ENCODE measurements around the gene AFAP1L2. TPM values are rescaled to one million over a fixed set of nuclear protein-coding genes. Genes with fewer than 3 reads are reported as not detected.

Gene AFAP1L2
- total and polyA plus RNA-seq, 4 experiments from 2014 or later, result 0.50 to 4.3 (median 2.3) TPM

DNA sequence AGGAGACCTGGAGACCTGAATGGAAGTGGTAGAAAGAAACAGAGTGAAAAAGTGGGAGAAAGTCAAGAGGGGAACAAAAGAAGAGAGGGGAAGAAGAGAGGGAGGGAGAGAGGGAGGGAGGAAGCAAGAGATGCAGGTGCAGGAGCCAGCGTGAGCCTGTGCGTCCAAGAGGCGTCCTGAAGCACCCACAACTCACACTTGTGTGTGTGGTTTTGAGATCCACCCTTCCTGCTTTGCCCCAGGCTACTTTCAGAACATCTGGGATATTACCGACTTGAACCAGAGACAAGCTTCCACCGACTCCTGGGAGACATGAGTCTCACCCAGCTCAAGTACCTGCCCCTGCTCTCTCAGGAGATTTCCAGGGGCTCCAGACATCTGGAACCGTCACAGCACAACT, 9.8 kb downstream of the AFAP1L2 start:
- Histone ChIP-seq H3K36me3 (ENCODE audit: insufficient read depth, low read length) (no peaks in the 10 kb centered on the region), H3K4me1 (ENCODE audit: insufficient read depth, low read length) (no peaks in the 10 kb centered on the region), H3K9me3 (ENCODE audit: control insufficient read depth in 1 of 2, low read length in 2 of 2) (no peaks in the 10 kb centered on the region), H3K27ac (ENCODE audit: low read depth, low read length) (no peak overlapping the region), H3K27me3 (ENCODE audit: insufficient read depth, low read length) (no peaks in the 10 kb centered on the region), H3K4me3 (ENCODE audit: low read length in 2 of 2) (no peak overlapping the region)
- Mint-ChIP-seq H3K4me1 (no peaks in the 10 kb centered on the region), H3K9me3 (no peaks in the 10 kb centered on the region), H3K27me3 (peaks cover 40 to 44% of the 10 kb centered on the region in 2 donors), H3K4me3 (no peak overlapping the region), H3K27ac (no peak overlapping the region), H3K36me3 (no peaks in the 10 kb centered on the region)
- intact Hi-C loops (cut with micrococcal nuclease), result no loop called here
- ChIA-PET CTCF (ENCODE audit: partially characterized antibody) (interaction anchor here (1.1 kb wide), 1 partner anchor 90 kb away, joined by 3 read pairs; no protein-coding TSS in a partner anchor), POLR2A (ENCODE audit: partially characterized antibody) (no interaction called here)
- DNase-seq, result no peak

DNA sequence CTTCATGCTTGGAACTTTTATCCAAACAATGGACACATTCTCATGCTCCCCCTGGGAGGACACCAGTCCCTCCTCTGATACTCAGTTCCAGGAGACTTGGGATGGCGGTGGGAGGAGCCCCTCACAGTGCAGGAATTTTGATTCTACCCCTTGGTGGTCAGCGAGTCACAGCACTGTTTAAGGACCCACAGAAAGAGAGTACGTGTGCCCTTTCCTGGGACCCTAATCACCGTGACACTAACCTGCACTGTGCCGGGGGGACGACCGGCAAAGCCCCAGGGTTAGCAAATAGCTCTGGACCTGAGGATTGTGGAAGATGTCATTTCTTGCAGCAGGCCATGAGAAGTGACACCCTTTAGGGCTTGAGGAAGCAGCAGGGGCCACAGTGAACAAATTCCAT, 10.4 kb downstream of the AFAP1L2 start:
- H3K9me3 Mint-ChIP-seq, result no peaks in the 10 kb centered on the region
- H3K27ac Mint-ChIP-seq, result no peak overlapping the region
- no peaks in the 10 kb centered on the region for H3K4me1 Mint-ChIP-seq
- Histone ChIP-seq H3K27me3 (ENCODE audit: insufficient read depth, low read length) (no peaks in the 10 kb centered on the region), H3K36me3 (ENCODE audit: insufficient read depth, low read length) (no peaks in the 10 kb centered on the region), H3K4me3 (ENCODE audit: low read length in 2 of 2) (no peak overlapping the region), H3K9me3 (ENCODE audit: control insufficient read depth in 1 of 2, low read length in 2 of 2) (no peaks in the 10 kb centered on the region), H3K27ac (ENCODE audit: low read depth, low read length) (no peak overlapping the region), H3K4me1 (ENCODE audit: insufficient read depth, low read length) (no peaks in the 10 kb centered on the region)
- CTCF ChIA-PET (ENCODE audit: partially characterized antibody), result no interaction called here
- H3K27me3 Mint-ChIP-seq, result peaks cover 38 to 41% of the 10 kb centered on the region in 2 donors
- no peak overlapping the region for H3K4me3 Mint-ChIP-seq
- POLR2A ChIA-PET (ENCODE audit: partially characterized antibody), result no interaction called here
- H3K36me3 Mint-ChIP-seq, result no peaks in the 10 kb centered on the region
- intact Hi-C loops (cut with micrococcal nuclease), result no loop called here
- DNase-seq, result no peak

DNA sequence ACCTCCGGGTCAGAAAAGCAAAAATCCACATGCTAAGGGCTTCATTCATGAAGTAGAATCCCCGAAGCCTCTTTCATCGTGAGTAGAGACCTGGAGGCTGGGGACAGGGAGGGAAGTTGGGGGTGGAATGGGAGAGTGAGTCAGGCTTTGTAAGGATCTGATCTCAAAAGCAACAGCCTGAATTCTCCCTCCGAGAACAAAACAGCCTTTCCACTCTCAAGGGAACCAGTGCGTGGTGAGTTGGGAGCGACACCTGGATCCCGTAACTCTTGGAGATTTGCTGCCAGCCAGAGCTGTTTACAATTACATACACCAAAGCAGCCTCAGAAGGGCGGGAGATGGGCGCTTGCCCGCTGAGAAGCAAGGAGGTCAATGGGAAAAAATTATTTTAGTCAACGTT, 10.8 kb downstream of the AFAP1L2 start:
- no peak overlapping the region for H3K27ac Mint-ChIP-seq
- peaks cover 36 to 42% of the 10 kb centered on the region in 2 donors for H3K27me3 Mint-ChIP-seq
- Histone ChIP-seq H3K4me1 (ENCODE audit: insufficient read depth, low read length) (no peaks in the 10 kb centered on the region), H3K4me3 (ENCODE audit: low read length in 2 of 2) (no peak overlapping the region), H3K27ac (ENCODE audit: low read depth, low read length) (no peak overlapping the region), H3K27me3 (ENCODE audit: insufficient read depth, low read length) (no peaks in the 10 kb centered on the region), H3K9me3 (ENCODE audit: control insufficient read depth in 1 of 2, low read length in 2 of 2) (no peaks in the 10 kb centered on the region), H3K36me3 (ENCODE audit: insufficient read depth, low read length) (no peaks in the 10 kb centered on the region)
- ChIA-PET CTCF (ENCODE audit: partially characterized antibody) (no interaction called here), POLR2A (ENCODE audit: partially characterized antibody) (no interaction called here)
- no peak for DNase-seq
- H3K36me3 Mint-ChIP-seq, result no peaks in the 10 kb centered on the region
- H3K4me1 Mint-ChIP-seq, result no peaks in the 10 kb centered on the region
- H3K4me3 Mint-ChIP-seq, result no peak overlapping the region
- intact Hi-C loops (cut with micrococcal nuclease), result no loop called here
- no peaks in the 10 kb centered on the region for H3K9me3 Mint-ChIP-seq

DNA sequence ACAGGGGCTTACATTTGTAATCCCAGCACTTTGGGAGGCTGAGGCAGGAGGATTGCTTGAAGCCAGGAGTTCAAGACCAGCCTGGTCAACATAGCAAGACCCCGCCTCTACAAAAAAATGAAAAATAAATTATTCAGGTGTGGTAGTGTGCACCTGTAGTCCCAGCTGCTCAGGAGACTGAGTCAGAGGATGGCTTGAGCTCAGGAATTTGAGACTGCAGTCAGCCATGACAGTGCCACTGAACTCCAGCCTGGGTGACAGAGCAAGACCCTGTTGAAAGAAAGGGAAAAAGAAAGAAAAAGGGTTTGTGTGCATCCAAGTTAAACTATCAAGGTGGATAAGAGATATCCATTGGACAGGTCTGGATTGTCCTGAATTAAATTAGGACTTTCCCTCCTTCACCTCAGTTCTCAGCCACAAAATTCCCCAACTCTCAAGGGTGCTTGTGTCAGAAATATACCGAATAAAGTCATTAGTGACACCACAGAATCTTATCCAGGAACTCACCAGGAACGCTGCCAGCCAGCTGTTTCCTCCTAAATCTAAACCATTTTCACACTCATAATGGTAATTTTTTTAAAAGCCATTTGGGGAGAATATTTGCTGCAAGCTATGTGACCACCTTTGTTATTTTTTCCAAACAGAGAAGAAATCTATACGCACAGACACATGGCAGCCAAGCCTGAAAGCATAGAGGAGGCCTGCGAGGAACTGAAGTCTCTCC, 12.0 kb downstream of the AFAP1L2 start:
- ChIA-PET CTCF (ENCODE audit: partially characterized antibody) (interaction anchor here (0.8 kb wide), 1 partner anchor 89 kb away, joined by 3 read pairs; no protein-coding TSS in a partner anchor), POLR2A (ENCODE audit: partially characterized antibody) (no interaction called here)
- Histone ChIP-seq H3K4me3 (ENCODE audit: low read length in 2 of 2) (no peak overlapping the region), H3K36me3 (ENCODE audit: insufficient read depth, low read length) (no peaks in the 10 kb centered on the region), H3K27ac (ENCODE audit: low read depth, low read length) (no peak overlapping the region), H3K4me1 (ENCODE audit: insufficient read depth, low read length) (no peaks in the 10 kb centered on the region), H3K9me3 (ENCODE audit: control insufficient read depth in 1 of 2, low read length in 2 of 2) (no peaks in the 10 kb centered on the region), H3K27me3 (ENCODE audit: insufficient read depth, low read length) (no peaks in the 10 kb centered on the region)
- Mint-ChIP-seq H3K27ac (no peak overlapping the region), H3K36me3 (no peaks in the 10 kb centered on the region), H3K9me3 (no peaks in the 10 kb centered on the region), H3K27me3 (peaks cover 31 to 35% of the 10 kb centered on the region in 2 donors), H3K4me1 (peaks cover 0 to 2% (median 0%) of the 10 kb centered on the region in 4 donors), H3K4me3 (no peak overlapping the region)
- intact Hi-C loops (cut with micrococcal nuclease), result no loop called here
- DNase-seq, result no peak

DNA sequence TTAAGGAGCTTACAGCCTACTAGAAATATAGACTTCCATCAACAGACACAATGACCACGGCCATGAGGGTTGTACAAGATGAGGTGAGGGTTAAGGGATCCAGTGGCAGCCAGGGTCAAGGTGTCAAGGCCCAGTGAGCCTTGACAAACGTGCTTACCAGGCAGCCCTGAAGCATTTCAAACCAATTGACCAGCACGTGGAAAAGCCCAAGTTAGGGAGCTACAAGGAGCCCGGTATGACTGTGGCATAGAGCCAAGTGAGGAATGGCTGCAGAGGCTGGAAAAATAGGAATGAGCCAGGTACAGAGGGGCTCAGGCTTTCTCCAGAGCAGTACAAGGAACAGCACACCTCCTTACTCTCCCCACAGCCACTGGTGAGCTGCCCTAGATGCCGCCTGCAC, 12.7 kb downstream of the AFAP1L2 start:
- intact Hi-C loops (cut with micrococcal nuclease), result no loop called here
- Mint-ChIP-seq H3K27ac (no peak overlapping the region), H3K27me3 (peaks cover 25 to 29% of the 10 kb centered on the region in 2 donors), H3K36me3 (no peaks in the 10 kb centered on the region), H3K9me3 (no peaks in the 10 kb centered on the region), H3K4me3 (no peak overlapping the region), H3K4me1 (peaks cover 0 to 2% (median 0%) of the 10 kb centered on the region in 4 donors)
- Histone ChIP-seq H3K4me1 (ENCODE audit: insufficient read depth, low read length) (no peaks in the 10 kb centered on the region), H3K27ac (ENCODE audit: low read depth, low read length) (no peak overlapping the region), H3K4me3 (ENCODE audit: low read length in 2 of 2) (no peak overlapping the region), H3K9me3 (ENCODE audit: control insufficient read depth in 1 of 2, low read length in 2 of 2) (no peaks in the 10 kb centered on the region), H3K27me3 (ENCODE audit: insufficient read depth, low read length) (no peaks in the 10 kb centered on the region), H3K36me3 (ENCODE audit: insufficient read depth, low read length) (no peaks in the 10 kb centered on the region)
- CTCF ChIA-PET (ENCODE audit: partially characterized antibody), result interaction anchor here (0.8 kb wide), 1 partner anchor 88 kb away, joined by 3 read pairs; no protein-coding TSS in a partner anchor
- POLR2A ChIA-PET (ENCODE audit: partially characterized antibody), result no interaction called here
- DNase-seq, result no peak

DNA sequence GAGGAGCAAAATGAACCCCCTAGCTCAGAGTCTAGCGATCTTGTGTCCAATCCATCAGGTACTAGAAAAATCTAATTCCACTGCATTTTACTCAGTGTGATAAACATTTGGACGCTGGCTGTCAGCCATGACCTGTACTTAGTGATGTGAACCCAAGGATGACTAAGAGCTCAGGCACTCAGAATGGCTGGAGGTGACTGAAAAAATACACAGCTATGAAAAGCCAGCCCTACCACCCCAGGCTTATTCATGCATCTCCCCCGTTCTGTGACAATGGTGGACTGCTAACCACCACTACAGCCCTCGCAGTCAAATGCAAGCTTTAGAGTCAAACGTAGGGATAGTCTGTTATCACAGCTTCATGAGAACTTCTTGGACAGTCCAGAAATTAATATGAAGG, 14.9 kb downstream of the AFAP1L2 start:
- Mint-ChIP-seq H3K27me3 (peaks cover 20 to 26% of the 10 kb centered on the region in 2 donors), H3K9me3 (no peaks in the 10 kb centered on the region), H3K4me1 (peaks cover 0 to 2% (median 0%) of the 10 kb centered on the region in 4 donors), H3K36me3 (no peaks in the 10 kb centered on the region), H3K4me3 (no peak overlapping the region), H3K27ac (no peak overlapping the region)
- intact Hi-C loops (cut with micrococcal nuclease), result no loop called here
- Histone ChIP-seq H3K9me3 (ENCODE audit: control insufficient read depth in 1 of 2, low read length in 2 of 2) (no peaks in the 10 kb centered on the region), H3K4me1 (ENCODE audit: insufficient read depth, low read length) (no peaks in the 10 kb centered on the region), H3K27ac (ENCODE audit: low read depth, low read length) (no peak overlapping the region), H3K36me3 (ENCODE audit: insufficient read depth, low read length) (no peaks in the 10 kb centered on the region), H3K27me3 (ENCODE audit: insufficient read depth, low read length) (no peaks in the 10 kb centered on the region), H3K4me3 (ENCODE audit: low read length in 2 of 2) (no peak overlapping the region)
- ChIA-PET POLR2A (ENCODE audit: partially characterized antibody) (no interaction called here), CTCF (ENCODE audit: partially characterized antibody) (interaction anchor here (0.7 kb wide), 1 partner anchor 827 kb away, joined by 3 read pairs; no protein-coding TSS in a partner anchor)
- no peak for DNase-seq

DNA sequence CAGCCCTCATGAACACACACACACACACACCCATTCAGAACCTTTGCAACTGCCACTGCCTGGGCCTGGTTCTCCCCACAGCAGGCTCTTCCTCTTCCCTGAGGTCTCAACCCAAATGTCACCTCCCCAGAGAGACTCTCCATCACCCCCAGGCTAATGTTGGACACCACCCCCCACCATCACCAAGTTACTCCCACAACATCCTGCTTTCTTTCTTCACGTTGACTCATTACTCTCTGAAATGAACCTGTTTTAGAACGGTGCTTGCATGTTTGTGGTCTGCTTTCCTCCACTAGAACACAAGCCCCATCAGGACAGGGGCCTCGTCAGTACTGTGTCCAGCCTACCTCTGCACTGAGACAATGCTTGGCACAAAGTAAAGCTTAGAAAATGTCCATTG, 16.0 kb downstream of the AFAP1L2 start:
- H3K36me3 Mint-ChIP-seq, result no peaks in the 10 kb centered on the region
- Histone ChIP-seq H3K27me3 (ENCODE audit: insufficient read depth, low read length) (no peaks in the 10 kb centered on the region), H3K36me3 (ENCODE audit: insufficient read depth, low read length) (no peaks in the 10 kb centered on the region), H3K4me1 (ENCODE audit: insufficient read depth, low read length) (no peaks in the 10 kb centered on the region), H3K27ac (ENCODE audit: low read depth, low read length) (no peak overlapping the region), H3K4me3 (ENCODE audit: low read length in 2 of 2) (no peak overlapping the region), H3K9me3 (ENCODE audit: control insufficient read depth in 1 of 2, low read length in 2 of 2) (no peaks in the 10 kb centered on the region)
- no peak for DNase-seq
- peaks cover 0 to 2% (median 0%) of the 10 kb centered on the region in 4 donors for H3K4me1 Mint-ChIP-seq
- ChIA-PET POLR2A (ENCODE audit: partially characterized antibody) (no interaction called here), CTCF (ENCODE audit: partially characterized antibody) (no interaction called here)
- no peak overlapping the region for H3K27ac Mint-ChIP-seq
- H3K9me3 Mint-ChIP-seq, result no peaks in the 10 kb centered on the region
- peaks cover 17 to 22% of the 10 kb centered on the region in 2 donors for H3K27me3 Mint-ChIP-seq
- H3K4me3 Mint-ChIP-seq, result no peak overlapping the region
- intact Hi-C loops (cut with micrococcal nuclease), result no loop called here
